A673 (cell line): Measurements from ENCODE around the gene SRGAP1. TPM values are rescaled to one million over a fixed set of nuclear protein-coding genes. Genes with fewer than 3 reads are reported as not detected.
"Not testable (repeated sequence)": the region's sequence is repeated elsewhere in the genome, so short reads cannot be mapped to it uniquely, and the experiment has no call there.

ENCODE experiments used
- BruUV-seq: library from RNA; stranded (reverse); fragments of 400-500 nt; replicated peaks from 2 replicates; lab custom pipeline; 2021; lab: Mats Ljungman, UMichigan
- CTCF ChIA-PET: fragments of 300-600 bp; sonication (Branson Sonifier 250); formaldehyde crosslinking; loops from one replicate; lab custom pipeline; 2022; ENCODE audit warnings: antibody characterized with exemption; lab: Charles Lee
- POLR2A ChIA-PET: fragments of 300-600 bp; sonication (Branson Sonifier 250); formaldehyde crosslinking; loops from one replicate; lab custom pipeline; 2022; ENCODE audit warnings: antibody characterized with exemption; ENCODE audit not compliant: low non-redundant PET; lab: Charles Lee
- DNase-seq: peaks from one replicate; pipeline ENCODE4 v3.0.0-alpha.2; 2015; ENCODE audit warnings: low spot score
- H3K27ac ChIP-seq: fragments of 200-600 bp; sonication (generic); 2 replicates; pipeline ENCODE4 v1.5.1; 2016; ENCODE audit warnings: mixed run types, low read depth, mild to moderate bottlenecking, mixed read lengths, antibody characterized with exemption, low read length; ENCODE audit not compliant: poor library complexity, severe bottlenecking
- H3K27me3 ChIP-seq: fragments of 200-600 bp; sonication (generic); replicated peaks from 2 replicates; pipeline ENCODE4 v1.6.1; 2017; ENCODE audit warnings: mixed run types, low read depth, mild to moderate bottlenecking, mixed read lengths, antibody characterized with exemption, low read length; ENCODE audit not compliant: insufficient read depth, poor library complexity
- H3K36me3 ChIP-seq: fragments of 200-600 bp; sonication (generic); 2 replicates; pipeline ENCODE4 v1.6.1; 2016; ENCODE audit warnings: mixed run types, mild to moderate bottlenecking, mixed read lengths, antibody characterized with exemption, low read length; ENCODE audit not compliant: insufficient read depth, poor library complexity, severe bottlenecking
- H3K4me1 ChIP-seq: fragments of 200-600 bp; sonication (generic); 2 replicates; pipeline ENCODE4 v1.6.1; 2017; ENCODE audit warnings: mixed run types, mild to moderate bottlenecking, mixed read lengths, antibody characterized with exemption, low read length; ENCODE audit not compliant: insufficient read depth, poor library complexity, severe bottlenecking
- H3K4me3 ChIP-seq: fragments of 200-600 bp; sonication (generic); 2 replicates; pipeline ENCODE4 v1.5.1; 2016; ENCODE audit warnings: low read depth, mixed run types, mild to moderate bottlenecking, mixed read lengths, low read length; ENCODE audit not compliant: poor library complexity, severe bottlenecking
- H3K9me3 ChIP-seq: fragments of 200-600 bp; sonication (generic); 2 replicates; pipeline ENCODE4 v1.6.1; 2016; ENCODE audit warnings: mixed run types, low read depth, mild to moderate bottlenecking, mixed read lengths, antibody characterized with exemption, low read length; ENCODE audit not compliant: poor library complexity, severe bottlenecking
- CTCF ChIP-seq: fragments of 300-800, 200-600 bp; sonication (generic); conservative IDR thresholded peaks from 2 replicates; pipeline ENCODE4 v1.5.1; 2017; ENCODE audit warnings: low read depth, mild to moderate bottlenecking, antibody characterized with exemption, low read length, moderate library complexity, mixed read lengths
- EZH2 ChIP-seq: fragments of 200-600 bp; sonication (generic); IDR thresholded peaks from 2 replicates; pipeline ENCODE4 v1.6.1; 2017; ENCODE audit warnings: borderline replicate concordance, low read depth, mild to moderate bottlenecking, mixed read lengths, antibody characterized with exemption, low read length; ENCODE audit not compliant: poor library complexity, severe bottlenecking
- intact Hi-C: fragments of 100-400 bp; cut with micrococcal nuclease; formaldehyde crosslinking; loops from one replicate; pipeline ENCODE4 v1.10.0; 2022; ENCODE audit not compliant: unreplicated experiment
- total RNA-seq: library from RNA; stranded (reverse); gene quantifications from 2 replicates; pipeline ENCODE4 v1.2.3, GENCODE V29; 2021

The SRGAP1 gene
- total RNA-seq, 1 experiment from 2014 or later: 9.7 TPM

GRCh38 chr12:63876980-63877379, 32.5 kb downstream of the SRGAP1 start:
- no TSS peak for BruUV-seq
- Histone ChIP-seq H3K27ac (no peak overlapping the region), H3K4me1 (peaks cover 11% of the 10 kb centered on the region), H3K36me3 (no peaks in the 10 kb centered on the region), H3K27me3 (no peaks in the 10 kb centered on the region), H3K4me3 (no peak overlapping the region), H3K9me3 (no peaks in the 10 kb centered on the region)
- ChIA-PET POLR2A (no interaction called here), CTCF (no interaction called here)
- intact Hi-C loops: no loop called here
- no peak for DNase-seq
- no peak for TF ChIP-seq CTCF
- TF ChIP-seq EZH2: no peak

GRCh38 chr12:63877693-63878092, 33.2 kb downstream of the SRGAP1 start:
- H3K27me3 ChIP-seq: no peaks in the 10 kb centered on the region
- BruUV-seq: no TSS peak
- intact Hi-C loops: no loop called here

GRCh38 chr12:63880235-63880634, 35.7 kb downstream of the SRGAP1 start:
- H3K9me3 ChIP-seq, H3K27me3 ChIP-seq, H3K36me3 ChIP-seq, POLR2A ChIA-PET, CTCF ChIA-PET, DNase-seq, BruUV-seq, intact Hi-C loops, H3K27ac ChIP-seq, H3K4me3 ChIP-seq: not testable (repeated sequence)
- H3K4me1 ChIP-seq: peaks cover 23% of the 10 kb centered on the region

More at GRCh38 chr12:63877693-63878092, 33.2 kb downstream of the SRGAP1 start:
- no peak for DNase-seq
- peaks cover 15% of the 10 kb centered on the region for H3K4me1 ChIP-seq
- H3K9me3 ChIP-seq: no peaks in the 10 kb centered on the region
- no peak for TF ChIP-seq CTCF
- TF ChIP-seq EZH2: no peak
- ChIA-PET POLR2A (no interaction called here), CTCF (no interaction called here)
- no peak overlapping the region for H3K4me3 ChIP-seq
- H3K36me3 ChIP-seq: no peaks in the 10 kb centered on the region
- H3K27ac ChIP-seq: no peak overlapping the region

- CTCF ChIA-PET: no interaction called here
- Histone ChIP-seq H3K27ac (no peak overlapping the region), H3K4me1 (peaks cover 17% of the 10 kb centered on the region), H3K36me3 (no peaks in the 10 kb centered on the region), H3K4me3 (no peak overlapping the region), H3K27me3 (no peaks in the 10 kb centered on the region), H3K9me3 (no peaks in the 10 kb centered on the region)
- BruUV-seq: no TSS peak
- no peak for DNase-seq
- TF ChIP-seq EZH2: no peak
- intact Hi-C loops: no loop called here
- POLR2A ChIA-PET: no interaction called here
Measured at GRCh38 chr12:63880742-63881263, 36.3 kb downstream of the SRGAP1 start.
